Muscle layer of duodenum (tissue), 2 donors: ENCODE results near the gene SMURF1.
A peak's percentile ranks its signal among the peaks of the same experiment; 100 is the strongest.

Experiments
- H3K27ac ChIP-seq: one replicate; pipeline ENCODE4 v1.7.0; 2013; ENCODE audit warnings: mild to moderate bottlenecking, low read length
- H3K27me3 ChIP-seq: one replicate; pipeline ENCODE4 v1.7.0; 2013; ENCODE audit warnings: low read depth, mild to moderate bottlenecking, control low read depth, low read length
- H3K36me3 ChIP-seq, 2 donors: one replicate each; pipeline ENCODE4 v1.7.0; 2013; ENCODE audit warnings: low read length in 2 of 2, control low read depth in 1 of 2, mild to moderate bottlenecking in 1 of 2; ENCODE audit not compliant: insufficient read depth in 2 of 2, control insufficient read depth in 1 of 2
- H3K4me1 ChIP-seq, 2 donors: one replicate each; pipeline ENCODE4 v1.7.0; 2013; ENCODE audit warnings: low read length in 2 of 2, mild to moderate bottlenecking in 2 of 2, control low read depth in 1 of 2, moderate library complexity in 1 of 2; ENCODE audit not compliant: insufficient read depth in 2 of 2, control insufficient read depth in 1 of 2
- H3K4me3 ChIP-seq, 2 donors: one replicate each; pipeline ENCODE4 v1.7.0; 2013; ENCODE audit warnings: low read length in 2 of 2, low read depth in 1 of 2, mild to moderate bottlenecking in 1 of 2
- H3K9me3 ChIP-seq, 2 donors: one replicate each; pipeline ENCODE4 v1.7.0; 2013; ENCODE audit warnings: low read length in 2 of 2, control low read depth in 1 of 2, mild to moderate bottlenecking in 1 of 2; ENCODE audit not compliant: control insufficient read depth in 1 of 2
- donor health status: healthy.

Gene SMURF1

DNA sequence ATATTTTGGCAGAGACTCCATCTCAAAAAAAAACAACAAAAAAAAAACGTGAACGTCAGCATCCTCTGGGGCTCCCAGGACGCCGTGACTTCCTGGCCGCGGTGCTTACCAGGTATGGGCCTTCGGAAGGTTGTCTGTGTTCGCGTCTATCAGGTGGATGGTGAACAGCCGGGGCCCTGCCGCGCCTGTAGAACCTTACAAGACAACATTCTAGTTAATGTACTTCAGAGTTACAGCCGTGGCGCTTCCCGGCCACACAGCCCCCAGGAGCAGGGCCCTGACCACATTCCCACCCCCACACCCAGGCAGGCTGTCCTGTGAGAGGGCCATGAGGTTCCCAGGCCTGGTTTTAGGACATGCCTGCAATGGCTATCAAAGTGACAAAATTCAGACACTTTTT is 111.0 kb downstream of the SMURF1 start:
- no peak overlapping the region for H3K27ac ChIP-seq
- peaks cover 0 to 11% of the 10 kb centered on the region in 2 donors for H3K9me3 ChIP-seq
- H3K36me3 ChIP-seq: peaks cover 72 to 97% of the 10 kb centered on the region in 2 donors
- no peaks in the 10 kb centered on the region for H3K4me1 ChIP-seq
- no peaks in the 10 kb centered on the region for H3K27me3 ChIP-seq
- no peak overlapping the region for H3K4me3 ChIP-seq

DNA sequence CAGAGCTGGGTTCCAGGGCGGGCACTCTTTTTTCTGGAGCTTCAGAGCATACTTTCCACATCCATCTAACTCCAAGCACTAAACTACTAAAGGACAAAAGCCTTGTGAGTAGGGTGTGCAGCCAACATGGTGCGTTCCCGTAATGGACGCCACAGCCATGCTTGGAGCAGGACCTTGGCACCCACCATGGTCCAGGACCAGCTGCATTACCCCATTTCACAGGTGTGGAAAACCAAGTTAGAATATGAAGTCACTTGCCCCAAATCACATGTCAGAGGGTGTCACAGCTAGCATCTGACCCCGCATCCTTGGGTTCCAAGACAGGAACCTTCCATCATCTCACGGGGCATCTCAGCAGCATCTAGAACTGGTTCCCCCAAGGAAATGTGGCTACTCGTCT is 112.4 kb downstream of the SMURF1 start:
- no peaks in the 10 kb centered on the region for H3K27me3 ChIP-seq
- no peaks in the 10 kb centered on the region for H3K4me1 ChIP-seq
- H3K9me3 ChIP-seq: peaks cover 0 to 11% of the 10 kb centered on the region in 2 donors
- H3K27ac ChIP-seq: peak overlapping the region; percentile 34
- no peak overlapping the region for H3K4me3 ChIP-seq
- H3K36me3 ChIP-seq: peaks cover 62 to 88% of the 10 kb centered on the region in 2 donors

DNA sequence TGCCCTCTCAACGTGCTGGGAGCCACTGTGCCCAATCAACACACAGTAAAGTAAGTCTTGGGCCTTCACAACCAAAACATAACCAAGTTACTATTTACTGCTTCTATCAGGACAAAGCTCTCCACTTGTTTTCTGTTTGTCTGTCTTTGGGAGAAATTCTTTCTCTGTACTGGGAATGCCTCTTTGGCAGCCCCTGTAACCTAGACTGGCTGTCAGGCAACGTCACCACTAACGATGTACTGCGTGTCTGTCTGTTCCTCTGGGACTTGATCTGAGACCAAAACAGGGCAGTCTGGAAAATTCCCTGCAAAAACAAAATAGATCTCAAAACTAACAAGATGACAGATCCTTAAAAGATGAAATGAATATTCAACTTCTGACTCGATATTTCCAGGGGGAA is 113.0 kb downstream of the SMURF1 start:
- no peaks in the 10 kb centered on the region for H3K27me3 ChIP-seq
- no peaks in the 10 kb centered on the region for H3K4me1 ChIP-seq
- H3K9me3 ChIP-seq: peaks cover 0 to 11% of the 10 kb centered on the region in 2 donors
- H3K36me3 ChIP-seq: peaks cover 60 to 83% of the 10 kb centered on the region in 2 donors
- H3K4me3 ChIP-seq: peak overlapping the region in 1 of 2 donors; percentile 17
- H3K27ac ChIP-seq: peak overlapping the region; percentile 34

DNA sequence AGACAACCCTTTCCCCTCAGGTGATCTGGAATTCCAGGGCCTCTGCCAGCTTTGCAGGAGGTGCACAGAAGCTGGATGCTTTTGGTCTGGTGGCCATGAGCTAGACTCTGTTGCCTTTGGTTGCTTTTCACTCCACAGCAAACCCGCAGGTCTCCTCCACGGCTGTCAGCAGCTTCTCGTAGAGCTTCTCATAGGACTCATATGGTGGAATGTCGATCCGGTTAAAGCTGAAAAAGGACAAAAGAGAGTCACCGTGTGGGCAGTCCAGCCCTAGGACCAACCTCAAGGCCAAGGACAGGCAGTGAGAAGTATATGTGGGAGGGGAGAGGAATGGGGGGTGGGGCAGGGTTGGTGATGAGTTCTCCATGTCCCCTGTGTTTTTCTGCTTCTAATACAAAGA is 113.5 kb downstream of the SMURF1 start:
- peaks cover 0 to 11% of the 10 kb centered on the region in 2 donors for H3K9me3 ChIP-seq
- H3K27ac ChIP-seq: peak overlapping the region; percentile 34
- H3K4me1 ChIP-seq: no peaks in the 10 kb centered on the region
- H3K4me3 ChIP-seq: peak overlapping the region in 1 of 2 donors; percentile 17
- H3K36me3 ChIP-seq: peaks cover 58 to 78% of the 10 kb centered on the region in 2 donors
- no peaks in the 10 kb centered on the region for H3K27me3 ChIP-seq

DNA sequence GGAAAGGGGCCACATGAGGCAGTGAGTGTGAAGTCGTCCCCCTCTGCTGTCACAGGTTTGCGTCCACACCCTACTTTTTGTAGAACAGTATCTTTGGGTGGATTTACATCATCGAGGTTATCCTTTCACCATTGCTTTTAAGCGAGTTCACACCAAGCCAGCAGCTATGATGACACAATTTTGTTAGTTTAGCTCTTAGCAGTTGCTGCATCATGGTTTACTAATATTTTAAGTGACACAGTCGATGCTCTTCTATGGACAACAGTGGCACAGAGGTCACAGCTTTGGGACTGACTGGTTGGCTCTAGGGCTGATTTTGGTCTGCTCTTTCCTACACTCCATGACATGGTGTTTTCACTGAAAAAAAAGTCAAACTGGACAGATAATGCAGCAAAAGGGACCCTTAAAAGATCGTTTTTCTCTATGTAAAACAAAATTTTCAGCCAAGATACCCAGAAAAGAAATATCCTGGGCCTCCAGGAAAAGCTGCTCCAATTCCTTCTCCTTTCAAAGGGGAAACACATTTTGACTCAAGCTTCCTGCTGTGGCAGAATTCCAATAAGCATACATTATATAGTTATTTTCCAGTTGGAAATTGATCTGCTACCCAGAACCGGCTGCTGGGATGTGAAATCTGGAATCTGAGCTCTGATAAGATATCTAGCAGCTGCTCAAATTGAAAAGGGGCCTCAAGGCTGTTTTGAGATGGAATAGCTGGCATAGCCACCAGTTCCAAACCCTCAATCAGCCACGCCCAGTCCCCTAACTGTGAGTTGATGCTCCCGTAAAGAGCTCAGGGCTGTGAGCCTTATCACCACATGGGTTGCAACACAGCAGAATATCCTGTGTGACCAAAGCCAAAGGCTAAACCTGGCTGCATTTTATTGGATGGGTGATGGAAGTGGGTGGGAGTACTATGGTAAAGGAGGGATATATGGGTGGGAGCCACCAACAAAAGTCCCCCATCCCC is 114.2 kb downstream of the SMURF1 start:
- Histone ChIP-seq H3K4me3 (peak overlapping the region in 1 of 2 donors; percentile 17), H3K27me3 (no peaks in the 10 kb centered on the region), H3K9me3 (peaks cover 0 to 11% of the 10 kb centered on the region in 2 donors), H3K27ac (no peak overlapping the region), H3K36me3 (peaks cover 52 to 71% of the 10 kb centered on the region in 2 donors), H3K4me1 (no peaks in the 10 kb centered on the region)

DNA sequence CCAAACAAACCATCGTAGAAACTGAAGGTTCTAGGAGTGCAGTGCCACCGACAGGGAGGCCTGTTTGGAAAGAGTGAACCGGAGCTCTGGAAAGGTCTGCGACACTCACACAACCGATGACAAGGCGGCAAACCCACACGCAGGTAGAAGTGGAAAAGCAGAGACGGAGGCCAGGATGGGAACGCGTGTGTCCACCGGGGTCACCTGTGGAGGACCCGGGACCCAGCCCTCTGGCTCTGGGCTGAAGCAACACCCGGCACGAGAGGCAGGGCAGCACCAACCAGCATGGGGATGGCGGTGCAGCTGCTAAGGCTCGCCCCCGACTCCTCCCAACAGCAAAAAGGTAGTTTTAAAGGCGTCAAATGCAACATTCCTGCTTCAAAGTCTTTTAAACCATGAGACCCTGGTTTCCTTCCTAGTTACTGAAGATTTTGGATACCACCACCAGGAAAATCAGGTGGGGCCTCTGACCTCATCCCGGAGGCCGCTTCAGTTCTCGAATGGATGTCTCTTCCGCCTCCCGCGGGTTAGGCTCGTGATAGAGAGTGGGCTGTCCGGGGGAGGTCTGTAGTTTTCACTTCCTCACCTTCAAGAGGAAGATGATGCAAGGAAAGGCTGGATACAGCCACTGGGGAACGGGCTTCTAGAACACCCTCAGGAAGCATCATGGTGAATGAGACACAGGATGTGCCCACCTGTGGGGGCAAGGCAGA is 115.5 kb downstream of the SMURF1 start:
- no peak overlapping the region for H3K4me3 ChIP-seq
- H3K9me3 ChIP-seq: peaks cover 0 to 11% of the 10 kb centered on the region in 2 donors
- no peaks in the 10 kb centered on the region for H3K4me1 ChIP-seq
- no peaks in the 10 kb centered on the region for H3K27me3 ChIP-seq
- H3K36me3 ChIP-seq: peaks cover 42 to 57% of the 10 kb centered on the region in 2 donors
- H3K27ac ChIP-seq: no peak overlapping the region

DNA sequence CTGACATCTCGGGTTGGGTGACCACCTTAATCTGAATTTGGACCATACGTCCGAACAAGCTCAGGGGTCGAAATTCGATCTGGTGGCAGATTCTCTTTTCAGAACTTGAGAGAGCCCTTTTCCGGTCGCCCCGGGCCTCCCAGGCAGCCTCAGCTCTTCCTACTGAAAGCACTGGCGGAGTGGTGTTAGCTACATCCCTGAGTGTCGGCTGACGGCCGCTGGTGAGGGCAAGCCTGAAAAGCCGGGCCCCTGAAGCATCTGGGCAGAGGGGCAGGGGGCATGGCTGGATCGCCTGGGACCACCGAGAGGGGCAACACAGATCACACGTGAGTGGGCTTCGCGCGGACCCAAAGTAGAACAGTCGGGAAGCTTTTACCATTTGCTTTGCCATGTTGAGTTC is 116.1 kb downstream of the SMURF1 start:
- H3K27me3 ChIP-seq: no peaks in the 10 kb centered on the region
- H3K27ac ChIP-seq: no peak overlapping the region
- H3K36me3 ChIP-seq: peaks cover 37 to 52% of the 10 kb centered on the region in 2 donors

DNA sequence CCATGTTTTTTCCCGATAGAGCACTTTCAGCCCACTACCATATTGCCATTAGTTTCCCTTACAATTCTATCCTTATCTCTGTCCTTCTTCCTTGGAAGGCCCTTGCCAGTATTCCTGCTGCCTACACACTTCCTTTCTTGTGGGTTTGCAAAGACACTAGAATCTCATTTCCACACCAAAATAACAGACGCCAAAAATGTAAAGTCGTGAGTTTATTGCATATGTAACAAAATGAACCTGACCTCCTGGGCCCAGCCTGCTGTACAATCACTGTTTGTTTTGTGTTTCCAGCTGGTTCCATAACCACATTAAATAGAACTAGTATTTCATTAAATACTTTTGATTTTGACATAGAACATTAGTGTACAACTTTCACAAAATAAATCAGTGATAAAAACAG is 116.7 kb downstream of the SMURF1 start:
- Histone ChIP-seq H3K36me3 (peaks cover 35 to 48% of the 10 kb centered on the region in 2 donors), H3K4me3 (no peak overlapping the region), H3K9me3 (peaks cover 0 to 11% of the 10 kb centered on the region in 2 donors), H3K27me3 (no peaks in the 10 kb centered on the region), H3K27ac (no peak overlapping the region), H3K4me1 (no peaks in the 10 kb centered on the region)

More for the DNA sequence above, 116.1 kb downstream of the SMURF1 start:
- H3K9me3 ChIP-seq: peaks cover 0 to 11% of the 10 kb centered on the region in 2 donors
- H3K4me1 ChIP-seq: no peaks in the 10 kb centered on the region
- H3K4me3 ChIP-seq: no peak overlapping the region

DNA sequence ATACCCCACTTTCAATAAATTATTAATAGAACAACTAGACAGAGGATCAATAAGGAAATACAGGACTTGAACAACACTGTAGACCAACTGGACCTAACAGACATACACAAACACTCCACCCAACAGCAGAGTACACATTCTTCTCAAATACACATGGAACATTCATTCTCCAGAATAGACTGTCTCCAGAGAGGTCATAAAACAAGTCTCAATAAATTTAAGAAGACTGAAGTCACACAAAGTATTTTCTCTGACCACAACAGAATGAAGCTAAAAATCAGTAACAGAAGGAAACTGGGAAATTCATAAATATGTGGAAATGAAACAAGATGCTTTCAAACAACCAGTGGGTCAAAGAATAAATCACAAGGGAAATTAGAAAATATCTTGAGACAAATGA is 119.8 kb downstream of the SMURF1 start:
- no peaks in the 10 kb centered on the region for H3K9me3 ChIP-seq
- H3K27me3 ChIP-seq: no peaks in the 10 kb centered on the region
- peaks cover 11 to 26% of the 10 kb centered on the region in 2 donors for H3K36me3 ChIP-seq
- no peaks in the 10 kb centered on the region for H3K4me1 ChIP-seq
- H3K4me3 ChIP-seq: no peak overlapping the region
- no peak overlapping the region for H3K27ac ChIP-seq

DNA sequence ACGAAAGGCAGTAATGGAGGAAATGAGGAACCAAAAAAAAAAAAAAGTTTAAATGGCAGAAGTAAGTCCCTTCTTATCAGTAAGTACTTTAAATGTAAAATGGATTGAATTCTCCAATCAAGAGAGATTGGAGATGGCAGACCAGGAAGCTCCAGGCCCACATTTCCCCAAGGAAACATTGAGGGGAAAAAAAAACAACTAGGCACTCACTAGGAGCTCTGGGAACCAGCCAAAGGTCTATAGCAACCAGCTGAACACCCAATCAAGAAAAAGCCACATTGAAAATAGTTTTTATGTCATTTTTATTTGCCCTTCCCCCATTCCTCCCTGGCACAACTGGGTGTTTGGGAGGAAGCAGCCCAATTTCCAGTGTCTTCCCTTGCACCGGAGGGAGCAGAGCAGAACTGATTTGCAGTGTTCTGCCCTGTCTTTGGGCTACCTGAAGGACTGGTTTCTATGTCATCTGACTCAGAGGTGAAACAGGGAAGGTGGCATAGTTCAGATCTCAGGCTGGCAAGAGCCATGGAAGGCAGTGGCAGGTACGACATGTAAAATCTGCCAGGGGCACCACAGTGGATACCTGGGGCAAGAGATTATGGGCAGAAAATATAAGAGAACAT is 121.9 kb downstream of the SMURF1 start:
- Histone ChIP-seq H3K9me3 (no peaks in the 10 kb centered on the region), H3K27ac (no peak overlapping the region), H3K4me1 (no peaks in the 10 kb centered on the region), H3K36me3 (peaks cover 7 to 9% of the 10 kb centered on the region in 2 donors), H3K27me3 (no peaks in the 10 kb centered on the region), H3K4me3 (no peak overlapping the region)

DNA sequence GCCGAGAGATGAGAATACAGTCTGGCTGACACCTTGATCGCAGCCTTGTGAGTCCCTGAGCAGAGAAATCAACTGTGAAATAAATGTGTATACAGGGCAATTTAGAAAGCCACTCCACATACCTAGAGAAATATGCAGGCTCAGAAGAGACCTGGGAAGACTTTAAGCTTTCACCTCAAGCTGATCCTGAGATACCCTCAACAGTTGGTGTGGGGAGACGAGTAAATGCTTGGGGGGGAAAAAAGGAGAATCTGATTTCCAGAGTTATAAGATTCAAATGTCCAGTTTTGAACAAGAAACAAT is 123.5 kb downstream of the SMURF1 start:
- no peaks in the 10 kb centered on the region for H3K27me3 ChIP-seq

More for the DNA sequence above, 123.5 kb downstream of the SMURF1 start:
- Histone ChIP-seq H3K36me3 (peaks cover 11 to 14% of the 10 kb centered on the region in 2 donors), H3K27ac (no peak overlapping the region), H3K4me1 (no peaks in the 10 kb centered on the region), H3K9me3 (no peaks in the 10 kb centered on the region), H3K4me3 (no peak overlapping the region)
